Calu3 (cell line): ENCODE measurements around the gene BCAR1. TPM values are rescaled to one million over a fixed set of nuclear protein-coding genes. Genes with fewer than 3 reads are reported as not detected.
A peak's percentile ranks its signal among the peaks of the same experiment; 100 is the strongest.
"Not testable (repeated sequence)": the region's sequence is repeated elsewhere in the genome, so short reads cannot be mapped to it uniquely, and the experiment has no call there.

Experiments
- BruUV-seq: library from RNA; stranded (reverse); fragments of 400-500 nt; replicated peaks from 2 replicates; lab custom pipeline; 2021; lab: Mats Ljungman, UMichigan
- CTCF ChIA-PET: fragments of 300-600 bp; sonication (Branson Sonifier 250); formaldehyde crosslinking; loops from one replicate; lab custom pipeline; 2022; ENCODE audit warnings: antibody characterized with exemption; lab: Charles Lee
- DNase-seq: peaks from one replicate; pipeline ENCODE4 v3.0.0; 2022
- H3K27ac Mint-ChIP-seq: one replicate; pipeline ENCODE4 v1.8.0; 2022; ENCODE audit warnings: mixed read lengths; ENCODE audit not compliant: unreplicated experiment
- H3K27me3 Mint-ChIP-seq: one replicate; pipeline ENCODE4 v1.8.0; 2022; ENCODE audit warnings: mixed read lengths; ENCODE audit not compliant: unreplicated experiment
- H3K36me3 Mint-ChIP-seq: one replicate; pipeline ENCODE4 v1.8.0; 2022; ENCODE audit warnings: mild to moderate bottlenecking, moderate library complexity, mixed read lengths; ENCODE audit not compliant: insufficient read depth, unreplicated experiment
- H3K4me1 Mint-ChIP-seq: one replicate; pipeline ENCODE4 v1.8.0; 2022; ENCODE audit warnings: mild to moderate bottlenecking, low read depth, mixed read lengths; ENCODE audit not compliant: unreplicated experiment
- H3K4me3 Mint-ChIP-seq: one replicate; pipeline ENCODE4 v1.8.0; 2022; ENCODE audit warnings: mild to moderate bottlenecking, low read depth, moderate library complexity, mixed read lengths; ENCODE audit not compliant: unreplicated experiment
- H3K9me3 Mint-ChIP-seq: one replicate; pipeline ENCODE4 v1.8.0; 2022; ENCODE audit warnings: low read depth, mixed read lengths; ENCODE audit not compliant: unreplicated experiment
- CTCF ChIP-seq: fragments of 200-600 bp; IDR thresholded peaks from one replicate; pipeline ENCODE4 v1.8.0; 2022; ENCODE audit warnings: antibody characterized with exemption; ENCODE audit not compliant: unreplicated experiment
- intact Hi-C: fragments of 100-400 bp; cut with micrococcal nuclease; formaldehyde crosslinking; loops from one replicate; pipeline ENCODE4 v1.10.0; 2022; ENCODE audit not compliant: unreplicated experiment
- total RNA-seq: library from RNA; stranded (reverse); gene quantifications from 2 replicates; pipeline ENCODE4 v1.2.3, GENCODE V29; 2022

Gene BCAR1
- total RNA-seq, 1 experiment from 2014 or later, result 153 TPM

- H3K36me3 Mint-ChIP-seq, result peaks cover 88% of the 10 kb centered on the region
- CTCF ChIA-PET, result no interaction called here
- H3K27me3 Mint-ChIP-seq, result no peaks in the 10 kb centered on the region
- no TSS peak for BruUV-seq
- no peak for TF ChIP-seq CTCF
- no peak for DNase-seq
- H3K9me3 Mint-ChIP-seq, result no peaks in the 10 kb centered on the region
- peaks cover 67% of the 10 kb centered on the region for H3K4me1 Mint-ChIP-seq
- no peak overlapping the region for H3K27ac Mint-ChIP-seq
- intact Hi-C loops, result no loop called here
- no peak overlapping the region for H3K4me3 Mint-ChIP-seq
Observed at GRCh38 chr16:75241412-75241811, 10.0 kb downstream of the BCAR1 start.

GRCh38 chr16:75240633-75241032 lies 10.8 kb downstream of the BCAR1 start:
- DNase-seq, BruUV-seq, intact Hi-C loops, CTCF ChIA-PET, H3K27ac Mint-ChIP-seq, H3K27me3 Mint-ChIP-seq, H3K4me3 Mint-ChIP-seq, H3K9me3 Mint-ChIP-seq: not testable (repeated sequence)
- Mint-ChIP-seq H3K4me1 (peaks cover 59% of the 10 kb centered on the region), H3K36me3 (peaks cover 88% of the 10 kb centered on the region)

GRCh38 chr16:75239542-75240122 lies 11.8 kb downstream of the BCAR1 start:
- intact Hi-C loops, result no loop called here
- H3K4me1 Mint-ChIP-seq, result peaks cover 52% of the 10 kb centered on the region
- H3K4me3 Mint-ChIP-seq, result peak overlapping the region; percentile 41

GRCh38 chr16:75238853-75239541 lies 12.4 kb downstream of the BCAR1 start:
- CTCF ChIA-PET, result interaction anchor here (1.3 kb wide), 1 partner anchor 146 kb away, joined by 3 read pairs; no protein-coding TSS in a partner anchor
- Mint-ChIP-seq H3K4me3 (no peak overlapping the region), H3K4me1 (peaks cover 52% of the 10 kb centered on the region), H3K27ac (peak overlapping the region; percentile 44), H3K9me3 (no peaks in the 10 kb centered on the region), H3K36me3 (peaks cover 85% of the 10 kb centered on the region), H3K27me3 (no peaks in the 10 kb centered on the region)
- no peak for DNase-seq
- BruUV-seq, result no TSS peak
- intact Hi-C loops, result no loop called here
- no peak for TF ChIP-seq CTCF

More at GRCh38 chr16:75239542-75240122, 11.8 kb downstream of the BCAR1 start:
- no TSS peak for BruUV-seq
- CTCF ChIA-PET, result interaction anchor here (1.3 kb wide), 1 partner anchor 146 kb away, joined by 3 read pairs; no protein-coding TSS in a partner anchor
- Mint-ChIP-seq H3K36me3 (peaks cover 85% of the 10 kb centered on the region), H3K9me3 (no peaks in the 10 kb centered on the region), H3K27me3 (no peaks in the 10 kb centered on the region), H3K27ac (peak overlapping the region; percentile 39)
- TF ChIP-seq CTCF, result no peak
- DNase-seq, result no peak
